Kidney (tissue), 14 donors: ENCODE measurements around the gene KRTAP4-5. TPM values are rescaled to one million over a fixed set of nuclear protein-coding genes. Genes with fewer than 3 reads are reported as not detected.
"Not testable (repeated sequence)": the region's sequence is repeated elsewhere in the genome, so short reads cannot be mapped to it uniquely, and the experiment has no call there.

Source experiments
- DNase-seq, 5 donors: peaks; one replicate each; pipeline ENCODE4 v3.0.0-alpha.2; 2013 to 2020
- FAIRE-seq: peaks from 2 replicates; lab custom pipeline; 2012; peaks lifted over from hg19 to GRCh38; lab: Jason Lieb, UNC
- H3K27ac ChIP-seq, 2 donors: one replicate each; pipeline ENCODE4 v1.7.0; 2013; ENCODE audit warnings: low read depth in 2 of 2, low read length in 2 of 2, inconsistent platforms in 1 of 2
- H3K27me3 ChIP-seq: one replicate; pipeline ENCODE4 v1.7.1; 2013; ENCODE audit warnings: low read length, inconsistent platforms; ENCODE audit not compliant: control insufficient read depth, insufficient read depth
- H3K36me3 ChIP-seq, 3 donors: one replicate each; pipeline versions ENCODE4 v1.7.0 to v1.7.1; 2013; ENCODE audit warnings: low read length in 3 of 3, control low read depth in 1 of 3, inconsistent platforms in 1 of 3; ENCODE audit not compliant: insufficient read depth in 3 of 3, control insufficient read depth in 2 of 3
- H3K4me1 ChIP-seq, 3 donors: one replicate each; pipeline versions ENCODE4 v1.7.0 to v1.7.1; 2013; ENCODE audit warnings: low read length in 3 of 3, inconsistent platforms in 1 of 3, low read depth in 1 of 3; ENCODE audit not compliant: control insufficient read depth in 2 of 3, insufficient read depth in 2 of 3
- H3K4me3 ChIP-seq, 3 donors: one replicate each; pipeline versions ENCODE4 v1.7.0 to v1.8.1; 2013; ENCODE audit warnings: low read length in 3 of 3, control low read depth in 1 of 3, inconsistent platforms in 1 of 3
- H3K9ac ChIP-seq, 3 donors: one replicate each; pipeline versions ENCODE4 v1.7.0 to v1.7.1; 2013; ENCODE audit warnings: low read length in 3 of 3, control low read depth in 1 of 3, inconsistent platforms in 1 of 3
- H3K9me3 ChIP-seq, 3 donors: one replicate each; pipeline versions ENCODE4 v1.7.0 to v1.7.1; 2013; ENCODE audit warnings: low read length in 3 of 3, control low read depth in 1 of 3, inconsistent platforms in 1 of 3; ENCODE audit not compliant: control insufficient read depth in 2 of 3, insufficient read depth in 1 of 3
- intact Hi-C: fragments of 100-400 bp; cut with DNase I; formaldehyde crosslinking; loops from one replicate; pipeline ENCODE4 v1.11.1; 2022
- polyA plus RNA-seq: library from polyadenylated mRNA; stranded (reverse); fragments of 350-450 nt; fragmentation: Illumina TruSeq; extraction: RNeasy Lipid Tissue Mini Kit (QIAGEN cat#74804); gene quantifications from one replicate; pipeline ENCODE4 v1.2.3, GENCODE V29; 2014; ENCODE audit warnings: low read depth, low replicate concordance; ENCODE audit not compliant: insufficient read depth
- total RNA-seq: library from RNA; stranded (reverse); fragmentation: NEBNext Ultra II Directional; extraction: Animal tissue kit (Norgen Biotek cat#: 25700); gene quantifications from one replicate; pipeline ENCODE4 v1.2.1, GENCODE V29; 2021
- TF ChIP-seq, protein P1 (sequence below): IDR thresholded peaks from 3 replicates; pipeline ENCODE4 v1.5.1; 2012; ENCODE audit warnings: mild to moderate bottlenecking, moderate library complexity, borderline replicate concordance; ENCODE audit not compliant: insufficient read depth; ENCODE audit errors: extremely low read depth
- donor health status: control.
- donor health status: control.
- donor health status: control.
- donor health status: control.
- donor health status: control.
- donor health status: DM: yes; HTN: yes; CAD: no.
- donor health status: Normal renal cell carcinoma (clear cell type).

KRTAP4-5 gene
- total and polyA plus RNA-seq, 2 donors from 2014 or later = not detected

DNA sequence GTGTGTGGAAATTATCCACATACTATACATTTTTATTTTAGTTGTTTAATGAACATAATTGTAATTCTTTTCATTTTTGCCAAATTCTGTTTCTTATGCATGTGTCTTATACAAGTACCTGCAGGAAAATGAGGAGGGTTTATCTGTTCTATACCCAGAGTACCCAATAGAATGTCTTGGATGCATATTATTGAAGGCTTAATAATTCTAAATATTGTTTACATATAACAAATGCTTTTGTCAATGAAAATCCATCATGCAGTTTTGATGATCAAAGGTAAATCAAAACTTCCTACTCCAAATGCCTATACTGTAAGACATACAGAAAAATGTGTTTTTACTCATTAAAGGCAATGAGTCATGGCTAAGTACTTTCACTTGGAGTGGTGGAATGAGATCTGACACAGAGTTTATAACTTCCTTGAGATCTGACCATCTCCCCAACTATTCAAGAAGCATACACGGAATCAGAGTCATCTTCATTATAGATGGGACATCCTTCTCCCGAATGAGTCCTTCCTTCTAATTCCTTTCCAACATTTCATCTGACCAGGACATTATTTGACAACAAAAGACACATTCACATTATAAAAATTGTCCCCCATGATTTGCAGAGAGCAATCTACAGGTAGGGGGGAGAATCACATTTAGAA, 45.1 kb downstream of the KRTAP4-5 start:
- H3K9me3 ChIP-seq, DNase-seq, H3K36me3 ChIP-seq, H3K4me3 ChIP-seq, intact Hi-C loops, H3K4me1 ChIP-seq, H3K9ac ChIP-seq, H3K27ac ChIP-seq, H3K27me3 ChIP-seq: not testable (repeated sequence)
- peak; percentile 13 for FAIRE-seq

DNA sequence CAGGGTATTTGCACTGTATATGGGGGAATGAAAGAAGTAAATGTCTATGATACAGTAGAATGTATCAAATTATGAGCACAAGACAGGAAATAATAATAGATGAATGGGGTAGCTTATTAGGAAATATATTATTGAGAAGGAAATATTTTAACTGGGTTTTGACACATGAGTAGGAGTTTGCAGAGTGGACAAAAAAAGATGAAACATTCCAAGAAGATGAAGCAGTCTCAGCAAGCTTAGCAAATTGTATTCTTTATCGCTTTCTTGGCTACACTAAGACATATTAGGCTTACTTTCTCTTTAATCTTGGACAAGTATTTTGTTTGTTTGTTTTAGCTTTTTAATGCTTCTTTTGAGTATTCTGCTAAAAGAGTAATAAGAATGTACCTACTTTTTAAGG, 45.7 kb downstream of the KRTAP4-5 start:
- intact Hi-C loops = no loop called here
- no peak overlapping the region for H3K9ac ChIP-seq
- H3K36me3 ChIP-seq = no peaks in the 10 kb centered on the region
- H3K27me3 ChIP-seq = no peaks in the 10 kb centered on the region
- FAIRE-seq (no peak), DNase-seq (no peak)
- TF ChIP-seq, protein P1, sequence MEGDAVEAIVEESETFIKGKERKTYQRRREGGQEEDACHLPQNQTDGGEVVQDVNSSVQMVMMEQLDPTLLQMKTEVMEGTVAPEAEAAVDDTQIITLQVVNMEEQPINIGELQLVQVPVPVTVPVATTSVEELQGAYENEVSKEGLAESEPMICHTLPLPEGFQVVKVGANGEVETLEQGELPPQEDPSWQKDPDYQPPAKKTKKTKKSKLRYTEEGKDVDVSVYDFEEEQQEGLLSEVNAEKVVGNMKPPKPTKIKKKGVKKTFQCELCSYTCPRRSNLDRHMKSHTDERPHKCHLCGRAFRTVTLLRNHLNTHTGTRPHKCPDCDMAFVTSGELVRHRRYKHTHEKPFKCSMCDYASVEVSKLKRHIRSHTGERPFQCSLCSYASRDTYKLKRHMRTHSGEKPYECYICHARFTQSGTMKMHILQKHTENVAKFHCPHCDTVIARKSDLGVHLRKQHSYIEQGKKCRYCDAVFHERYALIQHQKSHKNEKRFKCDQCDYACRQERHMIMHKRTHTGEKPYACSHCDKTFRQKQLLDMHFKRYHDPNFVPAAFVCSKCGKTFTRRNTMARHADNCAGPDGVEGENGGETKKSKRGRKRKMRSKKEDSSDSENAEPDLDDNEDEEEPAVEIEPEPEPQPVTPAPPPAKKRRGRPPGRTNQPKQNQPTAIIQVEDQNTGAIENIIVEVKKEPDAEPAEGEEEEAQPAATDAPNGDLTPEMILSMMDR = no peak
- no peaks in the 10 kb centered on the region for H3K4me1 ChIP-seq
- no peak overlapping the region for H3K27ac ChIP-seq
- no peaks in the 10 kb centered on the region for H3K9me3 ChIP-seq
- H3K4me3 ChIP-seq = no peak overlapping the region

DNA sequence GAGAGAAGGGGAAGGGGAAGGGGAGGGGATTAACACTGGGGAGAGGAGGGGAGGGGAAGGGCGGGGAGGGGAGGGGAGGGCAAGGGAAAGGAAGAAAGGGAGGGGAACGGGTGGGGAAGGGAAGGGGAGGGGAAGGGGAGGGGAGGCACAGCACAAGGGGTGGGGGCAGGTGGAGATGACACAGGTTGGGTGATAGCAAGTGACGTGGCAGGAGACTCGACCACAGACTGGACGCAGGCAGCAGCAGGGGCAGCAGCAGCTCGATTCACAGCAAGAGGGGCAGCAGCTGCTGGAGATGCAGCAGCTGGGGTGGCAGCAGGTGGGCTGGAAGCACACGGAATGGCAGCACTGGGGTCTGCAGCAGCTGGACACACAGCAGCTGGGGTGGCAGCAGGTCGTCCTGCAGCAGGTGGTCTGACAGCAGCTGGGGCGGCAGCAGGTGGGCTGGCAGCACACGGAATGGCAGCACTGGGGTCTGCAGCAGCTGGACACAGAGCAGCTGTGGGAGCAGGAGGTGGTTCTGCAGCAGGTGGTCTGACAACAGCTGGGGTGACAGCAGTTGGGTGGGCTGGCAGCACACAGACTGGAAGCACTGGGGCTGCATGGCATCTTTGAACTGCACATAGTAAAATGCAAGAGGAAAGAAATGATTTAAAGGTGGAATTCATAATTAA, 47.9 kb downstream of the KRTAP4-5 start, which contains the start of gene KRTAP4-16:
TSS of gene KRTAP4-16 (minus strand) at position 624 of the 674 bp plus-strand sequence. CDS start at position 624, 0 bp downstream.
- FAIRE-seq = no peak
- TF ChIP-seq, protein P1 = no peak
- Histone ChIP-seq H3K4me3 (no peak within 1 kb of the TSS), H3K27ac (no peak within 1 kb of the TSS), H3K27me3 (no peaks in the 10 kb centered on the region), H3K9ac (no peak within 1 kb of the TSS), H3K9me3 (no peaks in the 10 kb centered on the region), H3K4me1 (no peaks in the 10 kb centered on the region), H3K36me3 (no peaks in the 10 kb centered on the region)
- no peak for DNase-seq
- intact Hi-C loops = no loop called here

DNA sequence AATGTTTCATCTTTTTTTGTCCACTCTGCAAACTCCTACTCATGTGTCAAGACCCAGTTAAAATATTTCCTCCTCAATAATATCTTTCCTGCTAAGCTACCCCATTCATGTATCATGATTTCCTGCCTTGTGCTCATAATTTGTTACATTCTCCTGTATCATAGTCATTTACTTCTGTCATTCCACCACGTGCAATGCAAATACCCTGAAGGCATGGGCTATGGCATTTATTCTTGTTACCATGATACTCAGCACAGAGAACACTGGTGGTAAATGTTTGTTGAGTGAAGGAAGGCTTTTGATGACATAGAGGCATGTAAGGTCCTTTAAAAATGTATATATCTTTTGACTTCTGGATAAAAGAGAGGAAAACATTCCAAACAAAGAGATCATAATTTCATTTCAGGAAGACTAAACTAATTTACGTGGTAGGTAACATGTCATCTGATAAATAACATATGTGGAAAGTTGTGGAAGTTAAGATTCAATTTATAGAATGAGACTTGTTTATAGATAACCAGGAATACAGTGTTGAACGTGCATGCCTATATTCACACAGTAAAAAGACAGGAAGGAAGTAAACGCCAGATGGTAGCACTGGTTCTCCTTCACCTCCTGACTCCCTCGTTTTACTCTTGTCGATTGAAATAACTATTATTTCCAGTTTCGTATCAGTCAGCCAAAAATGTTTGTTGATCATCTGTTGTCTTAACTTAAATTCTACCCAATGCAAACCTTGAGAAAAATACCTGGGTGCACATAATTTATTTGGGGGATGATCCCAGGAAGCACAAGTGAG, 49.7 kb downstream of the KRTAP4-5 start:
- H3K27me3 ChIP-seq, DNase-seq, H3K27ac ChIP-seq, intact Hi-C loops, FAIRE-seq, H3K36me3 ChIP-seq, H3K9ac ChIP-seq, H3K4me1 ChIP-seq, H3K9me3 ChIP-seq, H3K4me3 ChIP-seq: not testable (repeated sequence)

Other genes starting within 250 kb of the KRTAP4-5 start
Only the 30 nearest of the 40 such genes appear.
- gene KRTAP3-2, start 149.9 kb downstream of the KRTAP4-5 start, total RNA-seq = not detected
- not detected for gene KRTAP3-2, start 149.9 kb downstream of the KRTAP4-5 start, polyA plus RNA-seq
- gene KRTAP3-1, start 140.7 kb downstream of the KRTAP4-5 start, total RNA-seq = not detected
- gene KRTAP3-1, start 140.7 kb downstream of the KRTAP4-5 start, polyA plus RNA-seq = not detected
- gene KRTAP1-5, start 122.6 kb downstream of the KRTAP4-5 start, total RNA-seq = not detected
- not detected for gene KRTAP1-5, start 122.6 kb downstream of the KRTAP4-5 start, polyA plus RNA-seq
- not detected for gene KRTAP1-4, start 119.6 kb downstream of the KRTAP4-5 start, total RNA-seq
- not detected for gene KRTAP1-4, start 119.6 kb downstream of the KRTAP4-5 start, polyA plus RNA-seq
- gene KRTAP1-3, start 115.0 kb downstream of the KRTAP4-5 start, total RNA-seq = not detected
- not detected for gene KRTAP1-3, start 115.0 kb downstream of the KRTAP4-5 start, polyA plus RNA-seq
- not detected for gene KRTAP1-1, start 108.4 kb downstream of the KRTAP4-5 start, total RNA-seq
- gene KRTAP1-1, start 108.4 kb downstream of the KRTAP4-5 start, polyA plus RNA-seq = not detected
- not detected for gene KRTAP2-1, start 102.5 kb downstream of the KRTAP4-5 start, total RNA-seq
- gene KRTAP2-1, start 102.5 kb downstream of the KRTAP4-5 start, polyA plus RNA-seq = not detected
- not detected for gene KRTAP2-2, start 94.6 kb downstream of the KRTAP4-5 start, total RNA-seq
- gene KRTAP2-2, start 94.6 kb downstream of the KRTAP4-5 start, polyA plus RNA-seq = not detected
- 0.28 TPM for gene KRTAP2-3, start 89.7 kb downstream of the KRTAP4-5 start, total RNA-seq
- not detected for gene KRTAP2-3, start 89.7 kb downstream of the KRTAP4-5 start, polyA plus RNA-seq
- not detected for gene KRTAP2-4, start 83.9 kb downstream of the KRTAP4-5 start, total RNA-seq
- gene KRTAP2-4, start 83.9 kb downstream of the KRTAP4-5 start, polyA plus RNA-seq = not detected
- gene KRTAP4-7, start 65.7 kb downstream of the KRTAP4-5 start, total RNA-seq = not detected
- gene KRTAP4-7, start 65.7 kb downstream of the KRTAP4-5 start, polyA plus RNA-seq = not detected
- gene KRTAP4-8, start 51.7 kb downstream of the KRTAP4-5 start, total RNA-seq = not detected
- gene KRTAP4-8, start 51.7 kb downstream of the KRTAP4-5 start, polyA plus RNA-seq = not detected
- not detected for gene KRTAP4-16, start 47.6 kb downstream of the KRTAP4-5 start, total RNA-seq
- not detected for gene KRTAP4-16, start 47.6 kb downstream of the KRTAP4-5 start, polyA plus RNA-seq
- not detected for gene KRTAP4-9, start 44.4 kb downstream of the KRTAP4-5 start, total RNA-seq
- gene KRTAP4-9, start 44.4 kb downstream of the KRTAP4-5 start, polyA plus RNA-seq = not detected
- not detected for gene KRTAP4-11, start 31.5 kb downstream of the KRTAP4-5 start, total RNA-seq
- not detected for gene KRTAP4-11, start 31.5 kb downstream of the KRTAP4-5 start, polyA plus RNA-seq
- gene KRTAP4-12, start 25.6 kb downstream of the KRTAP4-5 start, total RNA-seq = not detected
- gene KRTAP4-12, start 25.6 kb downstream of the KRTAP4-5 start, polyA plus RNA-seq = not detected
- not detected for gene KRTAP4-6, start 9.3 kb downstream of the KRTAP4-5 start, total RNA-seq
- not detected for gene KRTAP4-6, start 9.3 kb downstream of the KRTAP4-5 start, polyA plus RNA-seq
- not detected for gene KRTAP4-4, start 10.9 kb upstream of the KRTAP4-5 start, total RNA-seq
- not detected for gene KRTAP4-4, start 10.9 kb upstream of the KRTAP4-5 start, polyA plus RNA-seq
- gene KRTAP4-3, start 18.4 kb upstream of the KRTAP4-5 start, total RNA-seq = not detected
- gene KRTAP4-3, start 18.4 kb upstream of the KRTAP4-5 start, polyA plus RNA-seq = not detected
- not detected for gene KRTAP4-2, start 28.4 kb upstream of the KRTAP4-5 start, total RNA-seq
- not detected for gene KRTAP4-2, start 28.4 kb upstream of the KRTAP4-5 start, polyA plus RNA-seq
- not detected for gene KRTAP4-1, start 35.1 kb upstream of the KRTAP4-5 start, total RNA-seq
- not detected for gene KRTAP4-1, start 35.1 kb upstream of the KRTAP4-5 start, polyA plus RNA-seq
- not detected for gene KRTAP9-1, start 40.1 kb upstream of the KRTAP4-5 start, total RNA-seq
- gene KRTAP9-1, start 40.1 kb upstream of the KRTAP4-5 start, polyA plus RNA-seq = not detected
- not detected for gene KRTAP9-2, start 76.8 kb upstream of the KRTAP4-5 start, total RNA-seq
- gene KRTAP9-2, start 76.8 kb upstream of the KRTAP4-5 start, polyA plus RNA-seq = not detected
- gene KRTAP9-3, start 82.6 kb upstream of the KRTAP4-5 start, total RNA-seq = not detected
- not detected for gene KRTAP9-3, start 82.6 kb upstream of the KRTAP4-5 start, polyA plus RNA-seq
- not detected for gene KRTAP9-8, start 88.2 kb upstream of the KRTAP4-5 start, total RNA-seq
- not detected for gene KRTAP9-8, start 88.2 kb upstream of the KRTAP4-5 start, polyA plus RNA-seq
- gene KRTAP9-4, start 99.9 kb upstream of the KRTAP4-5 start, total RNA-seq = not detected
- gene KRTAP9-4, start 99.9 kb upstream of the KRTAP4-5 start, polyA plus RNA-seq = not detected
- gene KRTAP9-9, start 105.6 kb upstream of the KRTAP4-5 start, total RNA-seq = not detected
- gene KRTAP9-9, start 105.6 kb upstream of the KRTAP4-5 start, polyA plus RNA-seq = not detected
- gene KRTAP9-6, start 115.6 kb upstream of the KRTAP4-5 start, total RNA-seq = not detected
- not detected for gene KRTAP9-6, start 115.6 kb upstream of the KRTAP4-5 start, polyA plus RNA-seq
- not detected for gene KRTAP9-7, start 125.9 kb upstream of the KRTAP4-5 start, total RNA-seq
- not detected for gene KRTAP9-7, start 125.9 kb upstream of the KRTAP4-5 start, polyA plus RNA-seq
- gene KRTAP29-1, start 153.0 kb upstream of the KRTAP4-5 start, total RNA-seq = not detected
- not detected for gene KRTAP29-1, start 153.0 kb upstream of the KRTAP4-5 start, polyA plus RNA-seq